Measurements from ENCODE around the gene PPP6R3.

Gene PPP6R3

DNA sequence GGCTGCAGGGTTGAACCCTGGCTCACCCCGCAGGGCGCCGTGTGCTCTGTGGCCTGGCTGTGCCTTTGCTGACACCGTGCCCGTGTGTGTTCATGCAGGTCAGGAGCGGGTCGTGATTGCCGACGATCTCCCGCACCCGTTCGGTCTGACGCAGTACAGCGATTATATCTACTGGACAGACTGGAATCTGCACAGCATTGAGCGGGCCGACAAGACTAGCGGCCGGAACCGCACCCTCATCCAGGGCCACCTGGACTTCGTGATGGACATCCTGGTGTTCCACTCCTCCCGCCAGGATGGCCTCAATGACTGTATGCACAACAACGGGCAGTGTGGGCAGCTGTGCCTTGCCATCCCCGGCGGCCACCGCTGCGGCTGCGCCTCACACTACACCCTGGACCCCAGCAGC, 47.0 kb upstream of the PPP6R3 start:
- no peak for ATAC-seq
- TF ChIP-seq ZNF70 (CRISPR knock-in tag; IDR thresholded peaks at IDR 0.05), result no peak
- no peak for TF ChIP-seq OSR1 (CRISPR knock-in tag; IDR thresholded peaks at IDR 0.05)
- TF ChIP-seq, protein P1, sequence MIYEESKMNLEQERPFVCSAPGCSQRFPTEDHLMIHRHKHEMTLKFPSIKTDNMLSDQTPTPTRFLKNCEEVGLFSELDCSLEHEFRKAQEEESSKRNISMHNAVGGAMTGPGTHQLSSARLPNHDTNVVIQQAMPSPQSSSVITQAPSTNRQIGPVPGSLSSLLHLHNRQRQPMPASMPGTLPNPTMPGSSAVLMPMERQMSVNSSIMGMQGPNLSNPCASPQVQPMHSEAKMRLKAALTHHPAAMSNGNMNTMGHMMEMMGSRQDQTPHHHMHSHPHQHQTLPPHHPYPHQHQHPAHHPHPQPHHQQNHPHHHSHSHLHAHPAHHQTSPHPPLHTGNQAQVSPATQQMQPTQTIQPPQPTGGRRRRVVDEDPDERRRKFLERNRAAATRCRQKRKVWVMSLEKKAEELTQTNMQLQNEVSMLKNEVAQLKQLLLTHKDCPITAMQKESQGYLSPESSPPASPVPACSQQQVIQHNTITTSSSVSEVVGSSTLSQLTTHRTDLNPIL (CRISPR knock-in tag; IDR thresholded peaks at IDR 0.05; ENCODE audit: low read depth), result no peak
- no peak for TF ChIP-seq ZFP30 (CRISPR knock-in tag; IDR thresholded peaks at IDR 0.05)
- no peak for TF ChIP-seq SNAI2 (CRISPR knock-in tag; IDR thresholded peaks at IDR 0.05)
- TF ChIP-seq ZNF565 (CRISPR knock-in tag; conservative IDR thresholded peaks at IDR 0.05; ENCODE audit: low read depth), result no peak
- no peak for TF ChIP-seq PPARA (CRISPR knock-in tag; IDR thresholded peaks at IDR 0.05; ENCODE audit: borderline replicate concordance)
- no peak for TF ChIP-seq GLIS3 (CRISPR knock-in tag; IDR thresholded peaks at IDR 0.05)
- TF ChIP-seq, protein P2, sequence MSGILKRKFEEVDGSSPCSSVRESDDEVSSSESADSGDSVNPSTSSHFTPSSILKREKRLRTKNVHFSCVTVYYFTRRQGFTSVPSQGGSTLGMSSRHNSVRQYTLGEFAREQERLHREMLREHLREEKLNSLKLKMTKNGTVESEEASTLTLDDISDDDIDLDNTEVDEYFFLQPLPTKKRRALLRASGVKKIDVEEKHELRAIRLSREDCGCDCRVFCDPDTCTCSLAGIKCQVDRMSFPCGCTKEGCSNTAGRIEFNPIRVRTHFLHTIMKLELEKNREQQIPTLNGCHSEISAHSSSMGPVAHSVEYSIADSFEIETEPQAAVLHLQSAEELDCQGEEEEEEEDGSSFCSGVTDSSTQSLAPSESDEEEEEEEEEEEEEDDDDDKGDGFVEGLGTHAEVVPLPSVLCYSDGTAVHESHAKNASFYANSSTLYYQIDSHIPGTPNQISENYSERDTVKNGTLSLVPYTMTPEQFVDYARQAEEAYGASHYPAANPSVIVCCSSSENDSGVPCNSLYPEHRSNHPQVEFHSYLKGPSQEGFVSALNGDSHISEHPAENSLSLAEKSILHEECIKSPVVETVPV (CRISPR knock-in tag; IDR thresholded peaks at IDR 0.05), result no peak
- no peak for TF ChIP-seq CSDC2 (CRISPR knock-in tag; IDR thresholded peaks at IDR 0.05)
- TF ChIP-seq, protein P3, sequence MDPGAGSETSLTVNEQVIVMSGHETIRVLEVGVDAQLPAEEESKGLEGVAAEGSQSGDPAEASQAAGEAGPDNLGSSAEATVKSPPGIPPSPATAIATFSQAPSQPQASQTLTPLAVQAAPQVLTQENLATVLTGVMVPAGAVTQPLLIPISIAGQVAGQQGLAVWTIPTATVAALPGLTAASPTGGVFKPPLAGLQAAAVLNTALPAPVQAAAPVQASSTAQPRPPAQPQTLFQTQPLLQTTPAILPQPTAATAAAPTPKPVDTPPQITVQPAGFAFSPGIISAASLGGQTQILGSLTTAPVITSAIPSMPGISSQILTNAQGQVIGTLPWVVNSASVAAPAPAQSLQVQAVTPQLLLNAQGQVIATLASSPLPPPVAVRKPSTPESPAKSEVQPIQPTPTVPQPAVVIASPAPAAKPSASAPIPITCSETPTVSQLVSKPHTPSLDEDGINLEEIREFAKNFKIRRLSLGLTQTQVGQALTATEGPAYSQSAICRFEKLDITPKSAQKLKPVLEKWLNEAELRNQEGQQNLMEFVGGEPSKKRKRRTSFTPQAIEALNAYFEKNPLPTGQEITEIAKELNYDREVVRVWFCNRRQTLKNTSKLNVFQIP (CRISPR knock-in tag; IDR thresholded peaks at IDR 0.05; ENCODE audit: borderline replicate concordance, low read depth), result no peak
- TF ChIP-seq ESRRG (CRISPR knock-in tag; IDR thresholded peaks at IDR 0.05), result no peak
- TF ChIP-seq BACH2 (CRISPR knock-in tag; IDR thresholded peaks at IDR 0.05; ENCODE audit: borderline replicate concordance), result no peak
- no peak for TF ChIP-seq ISL1 (CRISPR knock-in tag; IDR thresholded peaks at IDR 0.05)
- no peak for TF ChIP-seq ZFP3 (CRISPR knock-in tag; IDR thresholded peaks at IDR 0.05)
- TF ChIP-seq ZC3H10 (CRISPR knock-in tag; IDR thresholded peaks at IDR 0.05), result no peak
- TF ChIP-seq ARNTL (CRISPR knock-in tag; IDR thresholded peaks at IDR 0.05; ENCODE audit: borderline replicate concordance, low read depth), result no peak
- TF ChIP-seq, protein P4, sequence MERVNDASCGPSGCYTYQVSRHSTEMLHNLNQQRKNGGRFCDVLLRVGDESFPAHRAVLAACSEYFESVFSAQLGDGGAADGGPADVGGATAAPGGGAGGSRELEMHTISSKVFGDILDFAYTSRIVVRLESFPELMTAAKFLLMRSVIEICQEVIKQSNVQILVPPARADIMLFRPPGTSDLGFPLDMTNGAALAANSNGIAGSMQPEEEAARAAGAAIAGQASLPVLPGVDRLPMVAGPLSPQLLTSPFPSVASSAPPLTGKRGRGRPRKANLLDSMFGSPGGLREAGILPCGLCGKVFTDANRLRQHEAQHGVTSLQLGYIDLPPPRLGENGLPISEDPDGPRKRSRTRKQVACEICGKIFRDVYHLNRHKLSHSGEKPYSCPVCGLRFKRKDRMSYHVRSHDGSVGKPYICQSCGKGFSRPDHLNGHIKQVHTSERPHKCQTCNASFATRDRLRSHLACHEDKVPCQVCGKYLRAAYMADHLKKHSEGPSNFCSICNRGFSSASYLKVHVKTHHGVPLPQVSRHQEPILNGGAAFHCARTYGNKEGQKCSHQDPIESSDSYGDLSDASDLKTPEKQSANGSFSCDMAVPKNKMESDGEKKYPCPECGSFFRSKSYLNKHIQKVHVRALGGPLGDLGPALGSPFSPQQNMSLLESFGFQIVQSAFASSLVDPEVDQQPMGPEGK (CRISPR knock-in tag; IDR thresholded peaks at IDR 0.05; ENCODE audit: borderline replicate concordance), result no peak
- TF ChIP-seq RARB (CRISPR knock-in tag; IDR thresholded peaks at IDR 0.05), result no peak
- TF ChIP-seq ZNF8 (CRISPR knock-in tag; IDR thresholded peaks at IDR 0.05), result no peak

DNA sequence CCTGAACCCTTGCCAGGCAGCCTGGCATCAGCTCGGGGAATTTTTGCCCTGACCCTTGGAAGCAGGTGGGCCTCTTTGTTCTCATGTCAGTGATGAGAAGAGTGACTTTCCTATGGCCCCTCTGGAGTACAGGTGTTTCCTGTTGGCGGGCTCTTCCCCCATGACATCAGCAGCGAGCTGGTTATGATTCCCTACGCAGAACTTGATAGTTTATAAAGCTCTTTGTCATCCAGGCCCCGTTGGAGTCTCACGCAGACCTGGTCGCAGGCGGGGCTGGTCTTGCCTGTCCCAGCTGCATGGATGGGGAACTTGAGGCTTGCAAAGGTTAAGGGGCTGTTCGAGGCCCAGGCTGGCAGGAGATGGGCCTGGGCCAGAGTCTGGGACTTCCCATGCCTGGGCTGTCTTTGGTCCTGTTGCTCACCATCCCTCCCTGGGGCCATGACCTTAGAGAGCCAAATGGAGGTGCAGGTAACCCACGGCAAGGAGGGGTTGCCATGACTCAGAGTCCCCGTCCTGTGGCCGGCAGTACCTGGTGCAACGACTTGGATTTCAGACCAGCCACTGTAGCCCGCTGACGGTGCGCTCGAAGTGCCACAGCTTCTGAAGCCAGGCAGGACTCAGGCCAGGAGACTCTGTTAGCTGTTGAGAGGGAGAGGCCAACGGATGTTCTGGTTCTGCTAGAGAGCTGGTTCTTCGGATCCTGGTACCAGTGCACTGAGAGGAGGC, 45.9 kb upstream of the PPP6R3 start:
- no peak for ATAC-seq

DNA sequence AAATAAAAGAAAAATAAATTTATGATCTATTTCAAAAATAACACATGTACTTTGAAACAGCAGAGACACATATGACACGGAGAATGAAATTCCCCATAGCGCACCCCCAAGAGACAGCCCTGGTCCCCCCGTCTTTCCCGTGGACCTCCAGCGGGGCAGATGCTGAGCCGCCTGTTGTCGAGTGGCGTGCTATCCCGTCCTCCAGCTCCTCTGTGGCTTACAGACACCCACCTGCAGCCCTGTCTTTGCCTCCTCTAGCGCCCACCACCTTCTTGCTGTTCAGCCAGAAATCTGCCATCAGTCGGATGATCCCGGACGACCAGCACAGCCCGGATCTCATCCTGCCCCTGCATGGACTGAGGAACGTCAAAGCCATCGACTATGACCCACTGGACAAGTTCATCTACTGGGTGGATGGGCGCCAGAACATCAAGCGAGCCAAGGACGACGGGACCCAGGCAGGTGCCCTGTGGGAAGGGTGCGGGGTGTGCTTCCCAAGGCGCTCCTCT, 44.4 kb upstream of the PPP6R3 start:
- TF ChIP-seq GLIS3 (CRISPR knock-in tag; IDR thresholded peaks at IDR 0.05) (no peak), BACH2 (CRISPR knock-in tag; IDR thresholded peaks at IDR 0.05; ENCODE audit: borderline replicate concordance) (no peak), ESRRG (CRISPR knock-in tag; IDR thresholded peaks at IDR 0.05) (no peak), ZFP3 (CRISPR knock-in tag; IDR thresholded peaks at IDR 0.05) (no peak)
- ATAC-seq, result no peak

More for the DNA sequence above, 45.9 kb upstream of the PPP6R3 start:
- TF ChIP-seq ARNTL (CRISPR knock-in tag; IDR thresholded peaks at IDR 0.05; ENCODE audit: borderline replicate concordance, low read depth) (no peak), ZC3H10 (CRISPR knock-in tag; IDR thresholded peaks at IDR 0.05) (no peak), ZFP30 (CRISPR knock-in tag; IDR thresholded peaks at IDR 0.05) (no peak)

DNA sequence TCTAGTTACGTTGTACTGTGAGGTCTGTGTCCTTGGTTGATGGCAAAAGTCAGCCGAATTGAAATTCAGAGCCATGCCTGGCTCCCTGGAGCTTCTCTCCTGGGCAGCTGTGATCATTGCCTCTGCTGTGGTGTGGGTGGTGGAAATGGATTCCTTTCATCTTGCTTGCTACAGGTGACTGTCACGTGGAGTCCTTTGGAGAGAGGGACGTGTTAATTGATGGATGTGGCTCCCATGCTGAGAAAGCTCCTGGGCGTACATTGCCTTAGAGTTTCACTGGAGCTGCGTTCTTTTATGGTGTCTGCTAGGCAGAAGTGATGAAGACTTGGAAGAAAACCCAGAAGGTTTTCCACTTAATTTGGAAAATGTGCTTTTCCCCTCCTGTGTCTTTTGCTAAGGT, 41.9 kb upstream of the PPP6R3 start:
- ATAC-seq, result no peak
- TF ChIP-seq OSR1 (CRISPR knock-in tag; IDR thresholded peaks at IDR 0.05), result no peak
- TF ChIP-seq, protein P5, sequence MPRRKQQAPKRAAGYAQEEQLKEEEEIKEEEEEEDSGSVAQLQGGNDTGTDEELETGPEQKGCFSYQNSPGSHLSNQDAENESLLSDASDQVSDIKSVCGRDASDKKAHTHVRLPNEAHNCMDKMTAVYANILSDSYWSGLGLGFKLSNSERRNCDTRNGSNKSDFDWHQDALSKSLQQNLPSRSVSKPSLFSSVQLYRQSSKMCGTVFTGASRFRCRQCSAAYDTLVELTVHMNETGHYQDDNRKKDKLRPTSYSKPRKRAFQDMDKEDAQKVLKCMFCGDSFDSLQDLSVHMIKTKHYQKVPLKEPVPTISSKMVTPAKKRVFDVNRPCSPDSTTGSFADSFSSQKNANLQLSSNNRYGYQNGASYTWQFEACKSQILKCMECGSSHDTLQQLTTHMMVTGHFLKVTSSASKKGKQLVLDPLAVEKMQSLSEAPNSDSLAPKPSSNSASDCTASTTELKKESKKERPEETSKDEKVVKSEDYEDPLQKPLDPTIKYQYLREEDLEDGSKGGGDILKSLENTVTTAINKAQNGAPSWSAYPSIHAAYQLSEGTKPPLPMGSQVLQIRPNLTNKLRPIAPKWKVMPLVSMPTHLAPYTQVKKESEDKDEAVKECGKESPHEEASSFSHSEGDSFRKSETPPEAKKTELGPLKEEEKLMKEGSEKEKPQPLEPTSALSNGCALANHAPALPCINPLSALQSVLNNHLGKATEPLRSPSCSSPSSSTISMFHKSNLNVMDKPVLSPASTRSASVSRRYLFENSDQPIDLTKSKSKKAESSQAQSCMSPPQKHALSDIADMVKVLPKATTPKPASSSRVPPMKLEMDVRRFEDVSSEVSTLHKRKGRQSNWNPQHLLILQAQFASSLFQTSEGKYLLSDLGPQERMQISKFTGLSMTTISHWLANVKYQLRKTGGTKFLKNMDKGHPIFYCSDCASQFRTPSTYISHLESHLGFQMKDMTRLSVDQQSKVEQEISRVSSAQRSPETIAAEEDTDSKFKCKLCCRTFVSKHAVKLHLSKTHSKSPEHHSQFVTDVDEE (CRISPR knock-in tag; IDR thresholded peaks at IDR 0.05), result no peak
- no peak for TF ChIP-seq GLIS3 (CRISPR knock-in tag; IDR thresholded peaks at IDR 0.05)
- TF ChIP-seq, protein P1 (CRISPR knock-in tag; IDR thresholded peaks at IDR 0.05; ENCODE audit: low read depth), result no peak
- no peak for TF ChIP-seq ARNTL (CRISPR knock-in tag; IDR thresholded peaks at IDR 0.05; ENCODE audit: borderline replicate concordance, low read depth)
- no peak for TF ChIP-seq TCF4 (CRISPR knock-in tag; IDR thresholded peaks at IDR 0.05; ENCODE audit: borderline replicate concordance)
- TF ChIP-seq RARB (CRISPR knock-in tag; IDR thresholded peaks at IDR 0.05), result no peak
- TF ChIP-seq ZFP3 (CRISPR knock-in tag; IDR thresholded peaks at IDR 0.05), result no peak
- no peak for TF ChIP-seq ZNF70 (CRISPR knock-in tag; IDR thresholded peaks at IDR 0.05)
- no peak for TF ChIP-seq ESRRG (CRISPR knock-in tag; IDR thresholded peaks at IDR 0.05)
- TF ChIP-seq, protein P2 (CRISPR knock-in tag; IDR thresholded peaks at IDR 0.05), result no peak
- no peak for TF ChIP-seq PPARA (CRISPR knock-in tag; IDR thresholded peaks at IDR 0.05; ENCODE audit: borderline replicate concordance)
- TF ChIP-seq ISL1 (CRISPR knock-in tag; IDR thresholded peaks at IDR 0.05), result no peak
- TF ChIP-seq CSDC2 (CRISPR knock-in tag; IDR thresholded peaks at IDR 0.05), result no peak
